ENCODE measurements around the gene HIRIP3. TPM values are rescaled to one million over a fixed set of nuclear protein-coding genes. Genes with fewer than 3 reads are reported as not detected.

HIRIP3 gene
- total and polyA plus RNA-seq, 2 donors (not counting 3 experiments of a cell fraction or from before 2014, with no cell fraction given), result 6.7 to 8.6 TPM

DNA sequence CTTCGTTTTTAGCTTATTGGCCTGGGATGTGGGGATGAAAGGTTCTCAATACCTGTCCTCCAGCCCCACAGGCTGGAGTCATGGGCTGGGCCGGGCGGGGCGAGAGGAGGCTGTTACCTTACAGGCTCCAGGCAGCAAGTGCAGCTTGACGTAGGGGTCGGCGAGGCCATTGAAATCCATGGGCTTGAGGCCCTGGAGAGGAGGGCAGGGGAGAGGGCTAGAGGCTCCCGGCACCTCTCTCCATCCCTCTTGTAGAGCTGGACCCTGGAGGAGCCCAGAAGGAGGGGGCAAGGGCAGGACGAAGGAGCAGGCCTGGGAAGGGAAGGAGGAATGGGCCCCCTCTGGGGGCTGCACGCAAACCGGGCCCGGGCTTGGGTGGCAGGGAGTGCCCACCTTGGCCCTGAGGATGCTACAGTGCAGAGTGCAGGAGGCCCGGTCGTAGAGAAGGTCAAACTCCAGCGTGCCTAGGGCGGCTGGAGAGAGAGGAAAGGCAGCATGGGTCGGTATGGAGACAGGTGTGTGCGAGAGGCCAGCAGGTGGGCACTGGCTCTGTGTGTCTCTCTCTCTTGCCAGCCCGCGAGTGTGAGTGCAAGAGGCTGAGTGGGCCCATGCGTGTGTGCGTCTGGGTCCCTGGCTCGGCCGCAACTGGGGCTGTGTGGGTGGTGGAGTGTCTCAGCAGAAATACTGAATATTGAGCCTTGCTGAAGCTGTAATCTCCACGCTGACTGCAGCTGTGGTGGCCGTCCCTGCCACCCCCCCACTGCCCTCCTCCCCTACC is 13.9 kb upstream of the HIRIP3 start:
- Histone ChIP-seq H2AFZ (ENCODE audit: low read depth, low read length) (no peak overlapping the region), H3K36me3 (ENCODE audit: control insufficient read depth in 2 of 2, extremely low read depth in 1 of 2, insufficient read depth in 2 of 2, low read length in 2 of 2) (no peaks in the 10 kb centered on the region), H3K4me2 (ENCODE audit: insufficient read depth, low read length) (no peak overlapping the region), H3K4me1 (ENCODE audit: control insufficient read depth, extremely low read depth, insufficient read depth, low read length) (peaks cover 2% of the 10 kb centered on the region), H3K4me3 (replicated peaks in 1 of 3; ENCODE audit: insufficient read depth in 1 of 3, low read depth in 1 of 3, low read length in 3 of 3) (no peak overlapping the region), H3K9me3 (replicated peaks; ENCODE audit: control insufficient read depth, insufficient read depth, low read length) (no peaks in the 10 kb centered on the region), H3K79me2 (ENCODE audit: control insufficient read depth, insufficient read depth, low read length) (no peaks in the 10 kb centered on the region), H3K27ac (ENCODE audit: insufficient read depth, low read depth, low read length) (no peak overlapping the region), H4K20me1 (replicated peaks; ENCODE audit: control insufficient read depth, extremely low read depth, insufficient read depth, low read length) (no peaks in the 10 kb centered on the region), H3K9ac (replicated peaks; ENCODE audit: extremely low read depth, insufficient read depth, low read length) (no peak overlapping the region), H3K9me1 (replicated peaks; ENCODE audit: control insufficient read depth, extremely low read depth, insufficient read depth, low read length) (no peaks in the 10 kb centered on the region), H3K27me3 (ENCODE audit: control insufficient read depth in 2 of 2, insufficient read depth in 2 of 2, low read length in 2 of 2) (peaks cover 19 to 28% of the 10 kb centered on the region in 2 experiments)
- CTCF ChIA-PET, result interaction anchor here (0.8 kb wide), 1 partner anchor 161 kb away, joined by 4 read pairs; no protein-coding TSS in a partner anchor
- dilution Hi-C loops (cut with MboI; ENCODE audit: extremely low pct_ligation_motif_present, low sequenced_read_pairs) (no loop called here), intact Hi-C loops (cut with micrococcal nuclease) (no loop called here)
- FAIRE-seq, result no peak
- TF ChIP-seq POLR2AphosphoS5 (IDR thresholded peaks at IDR 0.05; ENCODE audit: insufficient read depth, low read depth, low read length) (no peak), MYC (IDR thresholded peaks at IDR 0.05; ENCODE audit: low read depth, low read length) (no peak), MAX (IDR thresholded peaks at IDR 0.05; ENCODE audit: insufficient read depth, insufficient read length) (no peak), FOS (IDR thresholded peaks at IDR 0.05; ENCODE audit: borderline replicate concordance, insufficient read depth, low read length) (no peak), JUN (IDR thresholded peaks at IDR 0.05; ENCODE audit: borderline replicate concordance, insufficient read depth, insufficient read length, low read depth) (no peak), POLR2A (IDR thresholded peaks at IDR 0.05; ENCODE audit: low read depth, low read length) (no peak), GATA2 (IDR thresholded peaks at IDR 0.05; ENCODE audit: insufficient read depth, insufficient read length, low read depth, low read length) (no peak), EZH2 (IDR thresholded peaks at IDR 0.05; ENCODE audit: borderline replicate concordance, low read depth, low read length, severe bottlenecking) (no peak)
- TF ChIP-seq, protein P1, sequence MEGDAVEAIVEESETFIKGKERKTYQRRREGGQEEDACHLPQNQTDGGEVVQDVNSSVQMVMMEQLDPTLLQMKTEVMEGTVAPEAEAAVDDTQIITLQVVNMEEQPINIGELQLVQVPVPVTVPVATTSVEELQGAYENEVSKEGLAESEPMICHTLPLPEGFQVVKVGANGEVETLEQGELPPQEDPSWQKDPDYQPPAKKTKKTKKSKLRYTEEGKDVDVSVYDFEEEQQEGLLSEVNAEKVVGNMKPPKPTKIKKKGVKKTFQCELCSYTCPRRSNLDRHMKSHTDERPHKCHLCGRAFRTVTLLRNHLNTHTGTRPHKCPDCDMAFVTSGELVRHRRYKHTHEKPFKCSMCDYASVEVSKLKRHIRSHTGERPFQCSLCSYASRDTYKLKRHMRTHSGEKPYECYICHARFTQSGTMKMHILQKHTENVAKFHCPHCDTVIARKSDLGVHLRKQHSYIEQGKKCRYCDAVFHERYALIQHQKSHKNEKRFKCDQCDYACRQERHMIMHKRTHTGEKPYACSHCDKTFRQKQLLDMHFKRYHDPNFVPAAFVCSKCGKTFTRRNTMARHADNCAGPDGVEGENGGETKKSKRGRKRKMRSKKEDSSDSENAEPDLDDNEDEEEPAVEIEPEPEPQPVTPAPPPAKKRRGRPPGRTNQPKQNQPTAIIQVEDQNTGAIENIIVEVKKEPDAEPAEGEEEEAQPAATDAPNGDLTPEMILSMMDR (IDR thresholded peaks at IDR 0.05; ENCODE audit: extremely low read depth in 1 of 2, insufficient read depth in 1 of 2, low read depth in 1 of 2, low read length in 2 of 2), result no peak
- BruUV-seq (replicated peaks), result no TSS peak
- DNase-seq (ENCODE audit: low read depth, low spot score), result no peak
- POLR2A ChIA-PET, result no interaction called here
